WERI-Rb-1 (cell line): ENCODE measurements around the gene CRYL1.

Experiments
- DNase-seq: peaks from one replicate; pipeline ENCODE4 v3.0.0-alpha.2; 2020
- H3K27ac ChIP-seq: fragments of 250-450 bp; sonication (Bioruptor Pico); 2 replicates; pipeline ENCODE4 v1.5.1; 2020; ENCODE audit warnings: mild to moderate bottlenecking, moderate library complexity
- H3K27me3 ChIP-seq: fragments of 250-450 bp; sonication (Bioruptor Pico); 2 replicates; pipeline ENCODE4 v1.5.1; 2021; ENCODE audit warnings: mild to moderate bottlenecking, low read depth, moderate library complexity; ENCODE audit not compliant: insufficient read depth, severe bottlenecking
- H3K36me3 ChIP-seq: fragments of 250-450 bp; sonication (Bioruptor Pico); 2 replicates; pipeline ENCODE4 v1.5.1; 2020; ENCODE audit warnings: mild to moderate bottlenecking, moderate library complexity
- H3K4me3 ChIP-seq: 2 replicates; pipeline ENCODE4 v1.5.1; 2011; ENCODE audit warnings: low read depth, mild to moderate bottlenecking, control low read depth, low read length
- H3K9me3 ChIP-seq: fragments of 250-450 bp; sonication (Bioruptor Pico); 2 replicates; pipeline ENCODE4 v1.5.1; 2021; ENCODE audit warnings: mild to moderate bottlenecking, moderate library complexity; ENCODE audit not compliant: severe bottlenecking
- CTCF ChIP-seq: IDR thresholded peaks from 2 replicates; pipeline ENCODE4 v1.5.1; 2011; ENCODE audit warnings: low read depth, mild to moderate bottlenecking, control low read depth, inconsistent platforms, low read length

The CRYL1 gene

GRCh38 chr13:20377720-20378119, 147.9 kb downstream of the CRYL1 start:
- no peak overlapping the region for H3K27ac ChIP-seq
- DNase-seq: no peak

GRCh38 chr13:20375871-20376270, 149.8 kb downstream of the CRYL1 start:
- DNase-seq: no peak
- no peak overlapping the region for H3K4me3 ChIP-seq
- TF ChIP-seq CTCF: no peak
- H3K36me3 ChIP-seq: no peaks in the 10 kb centered on the region
- peaks cover 3% of the 10 kb centered on the region for H3K9me3 ChIP-seq
- no peak overlapping the region for H3K27ac ChIP-seq
- H3K27me3 ChIP-seq: peaks cover 100% of the 10 kb centered on the region

More at GRCh38 chr13:20377720-20378119, 147.9 kb downstream of the CRYL1 start:
- TF ChIP-seq CTCF: no peak
- peaks cover 3% of the 10 kb centered on the region for H3K9me3 ChIP-seq
- peaks cover 100% of the 10 kb centered on the region for H3K27me3 ChIP-seq
- no peak overlapping the region for H3K4me3 ChIP-seq
- no peaks in the 10 kb centered on the region for H3K36me3 ChIP-seq

- DNase-seq: no peak
- Histone ChIP-seq H3K9me3 (peaks cover 3% of the 10 kb centered on the region), H3K27ac (no peak overlapping the region), H3K27me3 (peaks cover 100% of the 10 kb centered on the region), H3K4me3 (no peak overlapping the region), H3K36me3 (no peaks in the 10 kb centered on the region)
- no peak for TF ChIP-seq CTCF
Observed at GRCh38 chr13:20373861-20374260, 151.8 kb downstream of the CRYL1 start.

GRCh38 chr13:20371825-20372224, 153.8 kb downstream of the CRYL1 start:
- Histone ChIP-seq H3K9me3 (peaks cover 3% of the 10 kb centered on the region), H3K27me3 (peaks cover 92% of the 10 kb centered on the region), H3K36me3 (no peaks in the 10 kb centered on the region), H3K27ac (no peak overlapping the region), H3K4me3 (no peak overlapping the region)
- no peak for TF ChIP-seq CTCF
- DNase-seq: no peak

- DNase-seq: no peak
- Histone ChIP-seq H3K36me3 (no peaks in the 10 kb centered on the region), H3K27ac (no peak overlapping the region), H3K4me3 (no peak overlapping the region), H3K9me3 (peaks cover 7% of the 10 kb centered on the region), H3K27me3 (peaks cover 92% of the 10 kb centered on the region)
- no peak for TF ChIP-seq CTCF
Observed at GRCh38 chr13:20370815-20371421, 154.7 kb downstream of the CRYL1 start.

GRCh38 chr13:20369886-20370361, 155.7 kb downstream of the CRYL1 start:
- H3K27me3 ChIP-seq: peaks cover 86% of the 10 kb centered on the region
- TF ChIP-seq CTCF: no peak
- peaks cover 7% of the 10 kb centered on the region for H3K9me3 ChIP-seq
- DNase-seq: no peak
- H3K27ac ChIP-seq: no peak overlapping the region
- no peak overlapping the region for H3K4me3 ChIP-seq
- H3K36me3 ChIP-seq: no peaks in the 10 kb centered on the region
